ENCODE results near the gene PXT1.

PXT1 gene

DNA sequence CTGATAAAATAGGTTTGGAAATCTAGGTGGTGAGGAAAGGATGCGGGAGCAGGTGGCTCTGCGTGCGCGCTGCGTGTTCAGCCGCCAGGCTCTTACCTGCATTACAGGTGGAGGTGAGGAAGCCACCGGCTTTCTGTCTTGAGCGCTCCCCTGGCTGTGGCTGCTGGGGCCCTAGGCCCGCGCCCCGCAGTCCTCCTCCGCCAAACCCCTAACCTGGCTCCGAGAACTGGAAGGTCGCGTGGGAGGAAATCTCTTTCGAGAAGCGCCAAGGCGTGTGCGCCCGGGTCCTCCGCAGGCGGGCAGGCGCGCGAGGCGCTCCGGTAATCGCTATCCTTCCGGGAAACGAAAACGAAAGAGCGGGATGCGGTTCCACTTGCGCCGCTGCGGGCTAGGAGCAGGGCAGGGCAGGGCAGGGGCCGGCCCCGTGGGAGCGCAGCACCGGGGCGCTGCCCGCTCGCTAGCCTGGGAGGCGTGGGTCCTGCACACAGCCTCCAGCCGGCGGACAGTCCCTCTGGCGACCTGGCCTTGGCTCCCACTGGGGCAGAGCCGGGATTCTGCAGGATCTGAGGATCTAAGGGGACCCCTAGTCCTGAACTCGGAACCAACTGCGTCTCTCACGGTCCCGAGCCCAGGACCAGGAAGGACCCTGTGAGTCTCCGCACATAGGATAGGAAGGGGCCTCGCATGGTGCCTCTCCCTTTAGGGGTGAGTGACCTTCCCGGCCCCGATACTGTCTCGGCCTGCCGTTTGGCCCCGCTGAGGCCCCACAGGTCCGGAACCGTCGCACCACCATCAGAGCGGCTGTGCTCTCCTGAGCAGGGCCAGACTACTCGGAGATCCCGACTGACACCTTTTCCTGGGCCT lies 55.0 kb downstream of the PXT1 start, which contains the start of gene ETV7:
ETV7 (minus strand) TSS at position 230 of the 864 bp plus-strand sequence; CDS start at position 102, 128 bp downstream.
- no peak for DNase-seq

DNA sequence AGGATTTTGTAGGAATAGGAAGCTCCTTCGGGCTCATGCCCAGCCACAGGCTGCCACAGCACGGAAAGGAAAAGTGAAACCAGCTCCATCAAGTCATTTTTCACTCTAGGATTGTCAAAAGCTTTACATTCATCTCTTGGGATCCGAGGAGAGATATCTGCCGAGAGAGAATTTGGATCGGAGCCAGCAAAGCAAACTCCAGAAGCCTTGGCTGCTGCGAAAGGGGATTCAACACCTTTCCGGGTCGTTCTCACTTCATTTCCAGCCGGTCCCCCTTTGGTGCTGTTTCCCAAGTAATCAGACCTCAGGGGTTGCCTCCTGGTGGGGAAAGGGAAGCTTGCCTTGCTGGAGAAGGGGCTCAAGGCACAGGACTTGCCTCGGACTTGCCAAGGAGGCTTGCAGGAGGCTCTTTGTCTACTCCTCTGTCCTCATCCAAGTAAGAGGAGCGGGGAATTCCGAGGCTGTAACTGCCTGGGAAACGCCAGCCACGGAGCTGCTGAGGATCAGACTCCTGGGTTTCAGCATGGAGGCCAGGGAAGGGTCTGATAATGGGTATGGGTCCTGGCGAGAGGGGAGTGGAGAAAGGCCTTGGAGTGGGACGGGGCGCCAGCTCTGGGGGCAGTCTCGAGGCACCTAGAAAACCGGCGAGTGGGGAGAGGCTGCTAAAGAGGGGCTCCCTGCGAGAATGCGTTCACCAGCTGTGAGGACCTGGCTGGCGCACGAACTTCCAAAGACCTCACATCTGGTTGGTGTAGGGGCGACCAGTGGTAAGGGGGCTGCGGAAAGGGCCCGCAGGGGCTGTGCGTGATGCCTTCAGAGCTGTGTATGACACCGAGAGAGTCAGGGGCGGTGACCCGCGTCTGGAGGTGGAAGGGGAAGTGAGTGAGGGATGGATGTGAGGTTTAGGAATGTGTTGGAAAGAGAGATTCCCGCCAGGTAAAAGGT lies 55.9 kb downstream of the PXT1 start:
- no peak for DNase-seq

DNA sequence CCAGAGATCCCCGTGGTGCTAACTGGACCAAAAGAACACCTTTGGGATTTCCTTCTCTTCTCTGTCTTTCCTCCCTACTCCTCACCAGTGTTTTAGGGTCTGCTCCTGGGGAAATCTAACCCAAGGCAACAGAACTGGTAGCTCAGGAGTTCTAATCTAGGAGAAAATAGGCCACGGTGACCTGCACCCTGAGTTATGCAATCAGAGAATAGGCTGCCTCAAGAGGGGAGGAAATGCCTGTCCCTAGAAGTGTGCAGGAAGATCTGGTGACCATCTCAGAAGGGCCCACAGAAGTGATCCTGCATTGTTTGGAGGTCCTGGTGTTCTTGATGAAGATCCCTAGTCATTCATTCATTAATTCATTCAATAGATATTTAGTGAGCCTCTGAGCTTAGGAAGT lies 58.6 kb downstream of the PXT1 start:
- DNase-seq: no peak

DNA sequence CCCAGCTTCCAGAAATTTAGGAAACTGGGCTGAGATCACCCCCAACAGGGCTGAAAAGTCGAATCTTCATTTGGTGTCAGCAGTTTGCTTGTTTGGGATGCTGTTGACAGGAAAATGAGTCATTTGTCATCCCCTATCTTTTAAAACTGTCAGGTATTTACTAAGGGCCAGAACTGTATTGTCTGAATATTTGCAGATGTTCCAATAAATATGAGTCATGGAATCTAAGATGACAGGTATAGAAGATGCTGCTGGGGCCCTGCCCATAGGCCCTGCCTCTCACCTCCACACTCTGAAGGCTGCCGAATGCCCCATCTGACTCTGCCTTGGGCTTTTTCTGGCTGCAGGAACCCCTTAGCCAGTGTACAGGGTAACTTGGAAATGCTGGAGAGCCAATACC lies 59.0 kb downstream of the PXT1 start:
- DNase-seq: no peak

DNA sequence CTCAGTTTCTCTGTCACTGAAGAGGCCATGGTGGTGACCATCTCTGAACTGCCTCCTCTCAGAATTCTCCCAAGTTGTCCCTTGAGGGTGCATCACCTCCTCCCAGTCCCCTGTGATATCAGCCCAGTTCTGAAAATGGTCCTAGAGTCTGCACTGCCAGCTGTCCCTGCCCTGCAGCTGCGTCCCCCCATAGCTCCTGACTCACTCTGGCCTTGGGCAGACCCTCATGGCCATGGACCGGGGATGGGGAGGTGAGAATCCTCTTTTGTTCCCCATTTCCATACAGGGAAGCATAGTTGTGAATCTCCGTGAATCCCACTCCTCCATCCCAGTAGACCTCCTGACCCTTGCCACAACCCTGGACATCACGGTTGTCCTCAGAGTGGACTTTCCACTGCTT lies 59.7 kb downstream of the PXT1 start:
- DNase-seq: no peak

DNA sequence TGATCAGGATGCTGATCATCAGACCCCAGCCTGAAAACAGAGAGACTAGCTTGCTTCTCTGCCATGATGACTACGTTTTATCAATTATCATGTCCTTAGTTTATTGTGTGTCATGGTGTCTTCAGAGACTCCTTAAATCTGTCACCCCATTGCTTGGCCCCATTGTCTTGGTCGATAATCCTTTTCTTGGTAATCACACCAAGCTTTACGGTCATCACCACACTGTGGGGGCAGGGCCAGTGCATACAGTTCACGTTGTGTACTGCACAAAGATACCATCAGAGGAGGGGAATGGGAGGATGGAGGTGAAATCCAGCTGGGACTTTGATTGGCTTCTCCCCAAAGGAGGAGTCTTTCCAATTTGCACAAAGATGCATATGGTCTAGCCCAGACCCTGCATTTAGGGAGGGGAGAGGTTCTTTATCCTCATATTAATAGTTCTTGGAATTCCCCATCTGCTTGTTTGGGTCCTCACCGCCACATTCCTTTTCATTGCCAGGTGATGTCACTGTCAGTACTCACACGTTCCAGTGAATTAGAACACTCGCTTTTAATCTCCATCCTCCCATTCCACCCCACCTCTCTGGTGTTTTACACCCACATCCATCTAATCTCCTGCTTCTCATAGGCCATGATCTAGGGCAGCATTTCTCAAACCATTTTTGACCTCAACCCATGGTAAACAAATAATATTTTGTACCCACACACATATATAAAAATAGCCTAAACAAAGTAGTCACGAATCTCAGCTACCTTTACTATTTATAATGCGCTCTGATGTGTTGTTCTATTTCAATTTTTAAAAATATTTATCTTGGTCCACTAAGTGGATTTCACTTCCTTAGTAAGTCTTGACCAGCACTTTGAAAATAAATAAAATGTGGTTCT lies 60.9 kb downstream of the PXT1 start:
- no peak for DNase-seq

DNA sequence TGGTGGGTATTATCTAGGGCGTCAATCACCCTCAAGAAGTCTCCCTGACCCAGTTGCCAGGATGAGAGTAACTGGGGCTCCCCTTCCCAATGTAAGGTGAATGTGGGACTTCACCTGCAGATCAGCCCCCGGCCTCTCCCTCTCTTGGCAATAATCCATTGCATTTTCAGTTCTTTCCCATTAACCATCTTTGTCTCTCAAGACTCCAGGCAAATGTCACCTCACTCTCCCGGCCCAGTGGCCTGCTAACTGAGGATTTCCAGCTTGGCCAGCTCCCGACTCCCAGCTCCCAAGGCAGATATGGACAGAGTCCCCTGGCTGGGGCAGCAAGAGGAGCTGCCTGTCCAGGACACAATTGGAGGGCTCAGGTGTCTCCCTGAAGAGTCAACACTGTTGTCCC lies 62.5 kb downstream of the PXT1 start:
- no peak for DNase-seq

DNA sequence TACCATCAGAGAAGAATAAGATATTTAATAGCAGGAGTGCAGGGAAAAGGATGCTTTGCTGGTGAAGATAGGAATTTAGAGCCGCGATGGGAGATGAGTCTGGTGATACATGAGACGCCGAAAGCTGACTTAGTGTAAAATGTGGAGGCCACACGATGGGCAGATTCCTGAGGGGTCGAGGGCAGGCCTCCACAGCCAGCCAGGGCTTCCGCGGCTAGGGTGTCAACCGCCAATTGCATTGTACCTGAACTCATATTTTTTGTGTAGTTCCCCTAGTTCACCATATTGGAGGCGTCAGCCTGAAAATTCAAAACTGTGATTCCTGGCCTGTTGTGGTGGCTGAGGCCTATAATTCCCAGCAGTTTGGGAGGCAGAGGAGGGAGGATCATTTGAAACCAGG lies 63.7 kb downstream of the PXT1 start:
- DNase-seq: no peak

DNA sequence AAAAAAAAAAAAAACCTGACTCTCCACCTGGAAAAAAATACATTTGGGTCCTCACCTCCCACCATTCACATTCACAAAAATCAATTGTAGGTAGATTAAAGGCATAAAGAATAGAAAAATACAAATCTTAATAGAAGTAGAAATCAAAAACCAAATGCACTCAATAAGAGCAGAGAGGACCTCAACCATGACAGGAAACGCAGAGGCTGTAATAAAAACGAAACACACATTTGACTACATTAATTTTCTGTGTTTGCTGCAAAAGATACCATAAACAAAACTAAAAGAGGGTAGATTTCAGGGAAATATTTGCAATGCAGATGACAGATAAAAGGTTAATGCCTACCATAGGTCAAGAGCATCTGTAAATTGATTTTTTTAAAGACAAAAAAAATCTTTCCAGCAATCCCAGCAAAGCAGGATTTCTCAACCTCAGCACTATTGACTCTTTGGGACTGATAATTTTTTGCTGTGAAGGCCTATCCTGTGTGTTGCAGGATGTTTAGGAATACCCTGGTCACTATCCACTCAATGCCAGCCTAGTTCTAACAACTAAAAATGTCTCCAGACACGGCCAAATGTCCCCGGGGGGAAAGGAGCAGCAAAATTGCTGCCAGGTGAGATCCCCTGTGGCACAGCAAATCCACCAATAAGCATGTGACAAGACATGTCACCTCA lies 64.3 kb downstream of the PXT1 start:
- DNase-seq: no peak

DNA sequence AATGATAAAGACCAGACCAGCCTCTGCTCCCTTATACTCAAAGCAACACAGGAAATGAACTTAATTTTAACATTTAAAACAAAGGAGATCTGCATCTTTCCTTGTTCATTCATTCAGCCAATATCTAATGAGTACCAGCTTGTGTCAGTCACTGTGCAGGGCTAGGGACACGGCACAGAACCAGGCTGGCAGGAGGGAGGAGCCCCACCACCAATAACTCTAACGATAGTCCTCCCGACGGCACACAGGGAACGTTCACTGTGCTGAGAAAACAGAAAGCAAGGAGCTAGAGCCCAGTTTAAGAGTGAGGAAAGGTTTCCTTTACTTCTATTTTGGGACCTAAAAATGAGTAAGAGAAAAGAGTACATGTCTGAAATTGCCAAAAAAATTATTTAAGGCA lies 65.1 kb downstream of the PXT1 start:
- DNase-seq: no peak

DNA sequence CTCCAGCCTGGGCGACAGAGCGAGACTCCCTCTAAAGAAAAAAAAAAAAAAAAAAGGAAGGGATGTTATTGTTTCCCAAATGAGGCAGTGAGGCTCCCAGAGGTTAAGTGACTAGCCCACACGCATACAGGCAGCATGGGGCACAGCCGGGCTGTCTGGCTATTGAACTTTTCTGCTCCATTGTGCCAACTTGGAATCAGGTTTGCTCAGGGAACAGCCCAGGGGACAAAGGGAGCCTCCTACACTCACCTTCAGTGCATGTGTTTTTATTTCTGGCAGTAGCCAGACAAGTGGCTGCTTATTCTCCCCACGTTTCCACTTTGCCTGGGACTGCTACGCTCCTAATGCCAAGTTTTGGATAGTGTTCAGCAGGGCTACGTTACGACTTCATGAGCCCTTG lies 65.9 kb downstream of the PXT1 start:
- DNase-seq: no peak

DNA sequence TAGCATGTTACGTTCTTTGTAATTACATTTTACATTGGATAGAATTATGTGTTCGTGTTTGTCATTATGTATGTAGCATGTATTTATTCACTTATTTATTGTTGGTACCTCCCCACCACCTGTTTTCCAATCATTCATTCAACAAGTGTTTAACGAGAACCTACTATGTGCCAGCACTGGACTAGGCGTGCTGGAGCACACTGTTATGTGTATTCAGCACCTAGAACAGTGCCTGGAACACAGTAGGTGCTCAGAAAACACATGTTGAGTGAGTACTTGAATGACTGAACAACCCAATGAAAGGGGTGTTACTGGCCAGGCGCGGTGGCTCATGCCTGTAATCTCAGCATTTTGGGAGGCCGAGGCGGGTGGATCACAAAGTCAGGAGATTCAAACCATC lies 66.5 kb downstream of the PXT1 start:
- DNase-seq: no peak

DNA sequence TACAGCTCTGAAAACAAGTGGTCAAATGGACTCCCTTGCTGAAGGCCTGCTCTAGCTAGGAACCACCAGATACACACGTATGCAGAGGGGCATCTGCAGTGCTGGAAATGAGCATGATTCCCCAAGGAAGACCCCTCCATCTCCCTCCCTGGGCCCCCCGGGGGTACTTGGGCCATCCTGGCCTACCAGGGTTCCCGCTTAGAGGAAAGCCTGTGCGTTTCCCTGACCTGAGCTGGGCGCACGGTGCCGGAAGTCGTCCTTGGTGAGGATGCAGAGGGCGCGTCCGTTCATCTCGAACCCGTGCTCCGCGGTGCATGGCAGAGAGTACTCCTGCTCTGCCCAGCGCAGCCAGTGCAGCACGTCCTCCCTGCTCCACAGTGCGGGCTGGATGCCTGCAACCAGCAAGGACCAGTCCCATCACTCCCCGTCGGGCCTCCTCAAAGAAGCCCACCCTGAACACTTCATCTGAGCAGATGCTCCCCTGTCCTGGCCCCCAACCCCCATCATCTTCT lies 67.0 kb downstream of the PXT1 start:
- no peak for DNase-seq

DNA sequence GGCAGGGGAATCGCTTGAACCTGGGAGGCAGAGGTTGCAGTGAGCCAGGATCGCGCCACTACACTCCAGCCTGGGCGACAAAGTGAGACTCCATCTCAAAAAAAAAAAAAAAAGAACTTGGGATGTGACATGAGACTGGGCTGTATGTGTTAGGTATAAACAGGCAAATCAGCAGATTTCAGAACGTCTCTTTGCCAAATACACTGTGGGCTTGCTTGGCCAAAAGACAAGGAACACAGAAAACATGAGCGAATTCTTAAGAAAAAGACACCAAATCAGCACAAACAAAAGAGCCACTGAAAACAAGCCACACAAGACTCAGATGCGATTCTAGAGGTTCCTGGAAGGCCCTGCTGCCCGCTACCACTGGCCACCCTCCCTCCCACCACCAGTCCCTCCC lies 67.7 kb downstream of the PXT1 start:
- DNase-seq: no peak

DNA sequence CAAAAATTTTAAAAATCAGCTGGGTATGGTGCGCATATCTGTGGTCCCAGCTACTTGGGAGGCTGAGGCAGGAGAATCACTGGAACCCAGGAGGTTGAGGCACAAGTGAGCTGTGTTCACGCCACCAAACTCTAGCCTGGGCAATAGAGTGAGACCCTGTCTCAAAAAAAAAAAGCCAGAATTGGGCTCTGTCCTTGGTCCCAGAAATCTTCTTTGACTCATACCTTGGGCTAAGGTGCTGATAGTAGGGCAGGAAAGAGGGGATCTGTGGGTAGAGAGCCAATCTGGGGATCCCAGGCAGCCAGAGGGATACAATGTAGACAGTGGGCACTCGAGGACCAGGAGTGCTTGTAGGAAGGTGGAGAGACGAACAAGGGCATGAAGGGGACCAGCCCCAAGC lies 68.5 kb downstream of the PXT1 start:
- no peak for DNase-seq

DNA sequence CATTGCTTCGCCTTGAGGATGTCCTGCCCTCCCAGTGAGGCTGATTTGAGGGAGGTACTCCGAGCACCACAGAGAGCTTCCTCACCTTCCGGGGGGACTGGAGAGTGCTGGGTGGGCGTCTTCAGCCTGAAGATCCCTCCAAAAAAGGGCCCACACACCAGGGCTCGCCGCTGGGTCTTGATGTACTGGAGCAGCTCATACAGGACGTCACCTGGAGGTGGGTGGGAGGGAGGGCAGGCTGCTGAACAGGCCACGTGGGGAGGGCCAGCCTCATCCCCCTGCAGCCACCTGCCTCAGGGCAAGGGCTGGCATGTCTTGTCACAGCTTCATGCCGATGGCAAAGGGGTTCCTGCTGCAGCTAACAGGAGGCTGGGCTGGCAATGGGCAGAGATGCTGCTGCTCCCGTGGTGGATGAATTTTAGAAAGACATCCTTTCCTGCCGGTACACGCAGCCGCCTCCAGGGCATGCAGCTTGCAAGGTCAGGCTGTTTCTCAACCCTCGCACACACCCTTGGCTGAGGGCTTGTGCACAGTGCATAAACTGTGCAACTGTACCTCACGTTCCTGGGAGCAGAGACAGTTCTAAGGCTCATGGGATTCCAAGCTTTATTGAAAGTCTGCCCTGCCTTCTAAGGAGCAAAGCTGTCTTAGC lies 69.2 kb downstream of the PXT1 start:
- DNase-seq: no peak

DNA sequence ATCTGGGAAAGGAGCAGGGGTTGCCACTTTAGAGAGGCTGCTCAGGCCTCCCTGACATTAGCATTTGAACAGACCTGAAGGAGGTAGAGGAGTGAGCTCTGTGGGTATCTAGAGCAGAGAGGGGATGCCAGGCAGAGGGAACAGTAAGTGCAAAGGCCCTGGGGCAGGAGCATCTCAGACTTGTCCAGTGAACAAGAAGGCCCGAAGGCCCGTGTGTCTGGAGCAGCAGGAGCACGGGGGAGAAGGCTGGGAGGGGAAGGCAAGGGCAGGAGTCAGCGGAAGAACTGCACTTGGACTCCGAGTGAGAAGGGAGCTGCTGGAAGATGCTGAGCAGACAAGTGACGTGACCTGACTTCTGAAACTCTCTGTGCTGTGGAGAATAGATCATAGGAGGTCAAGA lies 70.6 kb downstream of the PXT1 start:
- DNase-seq: no peak

DNA sequence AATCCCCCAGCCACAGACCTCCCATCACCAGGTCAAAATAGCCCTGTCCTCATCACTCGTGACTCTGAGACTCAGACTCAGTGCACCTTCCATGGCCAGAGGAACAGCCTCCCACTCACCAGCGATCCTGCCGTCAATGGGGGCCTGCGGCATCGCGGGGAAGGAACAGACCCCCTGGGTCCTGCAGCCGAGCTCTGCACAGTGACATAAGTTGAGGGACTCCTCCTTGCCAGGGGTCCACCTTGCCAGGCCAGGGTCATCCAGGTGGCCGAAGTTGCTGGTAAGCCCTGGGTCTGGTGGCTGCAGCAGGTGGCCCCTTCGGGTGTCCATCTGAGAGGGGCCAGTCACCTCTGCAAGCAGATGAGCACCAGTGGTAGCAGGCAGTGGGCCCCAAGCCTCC lies 71.4 kb downstream of the PXT1 start:
- DNase-seq: no peak

DNA sequence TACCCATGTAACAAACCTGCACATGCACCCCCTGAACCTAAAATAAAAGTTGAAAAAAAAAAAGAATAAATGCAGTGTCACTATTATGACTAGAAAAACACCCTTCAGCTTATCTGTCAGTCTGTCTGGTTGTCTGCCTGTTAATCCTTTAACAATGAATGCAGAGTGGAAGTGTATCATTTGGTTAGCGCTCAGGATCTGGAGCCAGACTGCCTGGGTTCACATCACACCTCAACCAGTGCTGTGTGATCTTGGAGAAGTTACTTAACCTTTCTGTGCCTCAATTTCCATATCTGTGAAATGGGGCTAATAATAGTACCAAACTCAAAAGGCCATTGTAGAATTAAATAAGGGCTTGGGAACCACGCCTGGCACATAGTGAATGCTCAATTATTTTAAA lies 72.0 kb downstream of the PXT1 start:
- no peak for DNase-seq

DNA sequence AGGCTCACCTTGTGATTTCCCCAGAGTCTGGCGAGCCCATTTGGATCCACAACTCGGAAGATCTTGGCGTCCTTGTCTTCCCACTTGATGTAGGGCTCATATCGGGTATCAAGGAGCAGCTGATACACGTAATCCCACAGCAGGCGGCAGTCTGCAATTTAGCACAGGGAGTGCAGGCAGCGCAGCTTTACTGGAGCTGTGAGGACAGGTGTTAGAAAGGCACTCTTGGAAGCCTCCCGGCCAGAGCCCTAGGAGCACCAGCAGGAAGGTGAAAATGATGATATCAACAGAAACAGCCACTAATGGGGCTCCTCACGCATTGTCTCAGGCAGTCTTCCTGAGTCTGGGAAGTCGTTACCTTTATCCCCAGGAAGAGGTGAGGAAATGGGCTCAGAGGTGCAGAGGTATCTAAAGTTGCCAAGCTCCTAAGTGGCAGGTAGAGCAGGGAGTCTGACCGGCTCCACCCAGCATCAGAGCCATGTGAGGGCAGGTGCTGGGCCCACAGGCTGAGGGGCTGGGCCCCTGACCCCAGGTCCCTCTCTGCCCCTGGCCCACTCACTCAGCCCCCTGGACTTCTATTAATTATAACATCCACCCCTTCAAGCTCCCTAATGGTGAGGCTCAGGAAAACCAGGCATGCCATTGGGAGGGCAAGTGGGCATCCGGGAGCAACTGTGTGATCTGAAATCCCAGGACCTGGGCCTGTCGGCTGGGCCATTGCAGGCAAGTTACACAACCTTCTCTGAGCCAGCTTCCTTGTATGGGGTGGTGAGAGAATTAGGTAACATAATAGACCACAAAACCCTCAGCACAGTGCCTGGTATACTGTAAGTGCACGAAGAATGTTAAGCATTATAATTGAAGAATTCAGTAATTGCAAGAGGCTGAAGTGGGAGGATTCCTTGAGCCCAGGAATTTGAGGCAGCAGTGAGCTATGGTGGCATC lies 73.5 kb downstream of the PXT1 start:
- peak; percentile 17 for DNase-seq
